ENCODE data around the gene CRYBB2. TPM values are rescaled to one million over a fixed set of nuclear protein-coding genes. Genes with fewer than 3 reads are reported as not detected.
"Not testable (repeated sequence)": the region's sequence is repeated elsewhere in the genome, so short reads cannot be mapped to it uniquely, and the experiment has no call there.

The CRYBB2 gene
- total RNA-seq, 1 donor from 2014 or later: not detected

GRCh38 chr22:25216230-25216629, 3.2 kb upstream of the CRYBB2 start:
- no peak for DNase-seq (ENCODE audit: low read depth)
- no peak for TF ChIP-seq CTCF (conservative IDR thresholded peaks at IDR 0.05; ENCODE audit: low read depth, low read length)
- no peak overlapping the region for H3K4me3 ChIP-seq (ENCODE audit: low read depth, low read length)

GRCh38 chr22:25219948-25220442, 556 bp downstream of the CRYBB2 start:
- TF ChIP-seq CTCF (conservative IDR thresholded peaks at IDR 0.05; ENCODE audit: low read depth, low read length): no peak
- DNase-seq (ENCODE audit: low read depth): no peak
- H3K4me3 ChIP-seq (ENCODE audit: low read depth, low read length): no peak overlapping the region

- H3K4me3 ChIP-seq (ENCODE audit: low read depth, low read length): no peak overlapping the region
- DNase-seq (ENCODE audit: low read depth): no peak
- no peak for TF ChIP-seq CTCF (conservative IDR thresholded peaks at IDR 0.05; ENCODE audit: low read depth, low read length)
These were observed 2.4 kb downstream of the CRYBB2 start for GRCh38 chr22:25221790-25222189.

- TF ChIP-seq CTCF (conservative IDR thresholded peaks at IDR 0.05; ENCODE audit: low read depth, low read length): no peak
- no peak overlapping the region for H3K4me3 ChIP-seq (ENCODE audit: low read depth, low read length)
- no peak for DNase-seq (ENCODE audit: low read depth)
These were observed 3.9 kb downstream of the CRYBB2 start for GRCh38 chr22:25223269-25223850.

GRCh38 chr22:25228822-25229221, 9.4 kb downstream of the CRYBB2 start:
- no peak overlapping the region for H3K4me3 ChIP-seq (ENCODE audit: low read depth, low read length)
- DNase-seq (ENCODE audit: low read depth): no peak
- TF ChIP-seq CTCF (conservative IDR thresholded peaks at IDR 0.05; ENCODE audit: low read depth, low read length): no peak

- H3K4me3 ChIP-seq (ENCODE audit: low read depth, low read length); DNase-seq (ENCODE audit: low read depth): not testable (repeated sequence)
These were observed 11.3 kb downstream of the CRYBB2 start for GRCh38 chr22:25230760-25231159.

GRCh38 chr22:25232301-25232700, 12.9 kb downstream of the CRYBB2 start:
- no peak for TF ChIP-seq CTCF (conservative IDR thresholded peaks at IDR 0.05; ENCODE audit: low read depth, low read length)
- DNase-seq (ENCODE audit: low read depth): no peak
- no peak overlapping the region for H3K4me3 ChIP-seq (ENCODE audit: low read depth, low read length)

GRCh38 chr22:25233706-25234105, 14.3 kb downstream of the CRYBB2 start:
- H3K4me3 ChIP-seq (ENCODE audit: low read depth, low read length); DNase-seq (ENCODE audit: low read depth): not testable (repeated sequence)
